GM19238 (cell line): ENCODE results near the gene LYSMD2.

ENCODE experiments used
- DNase-seq: peaks from one replicate; pipeline ENCODE4 v3.0.0; 2011; ENCODE audit warnings: low spot score; ENCODE audit not compliant: insufficient read length

Gene LYSMD2

DNA sequence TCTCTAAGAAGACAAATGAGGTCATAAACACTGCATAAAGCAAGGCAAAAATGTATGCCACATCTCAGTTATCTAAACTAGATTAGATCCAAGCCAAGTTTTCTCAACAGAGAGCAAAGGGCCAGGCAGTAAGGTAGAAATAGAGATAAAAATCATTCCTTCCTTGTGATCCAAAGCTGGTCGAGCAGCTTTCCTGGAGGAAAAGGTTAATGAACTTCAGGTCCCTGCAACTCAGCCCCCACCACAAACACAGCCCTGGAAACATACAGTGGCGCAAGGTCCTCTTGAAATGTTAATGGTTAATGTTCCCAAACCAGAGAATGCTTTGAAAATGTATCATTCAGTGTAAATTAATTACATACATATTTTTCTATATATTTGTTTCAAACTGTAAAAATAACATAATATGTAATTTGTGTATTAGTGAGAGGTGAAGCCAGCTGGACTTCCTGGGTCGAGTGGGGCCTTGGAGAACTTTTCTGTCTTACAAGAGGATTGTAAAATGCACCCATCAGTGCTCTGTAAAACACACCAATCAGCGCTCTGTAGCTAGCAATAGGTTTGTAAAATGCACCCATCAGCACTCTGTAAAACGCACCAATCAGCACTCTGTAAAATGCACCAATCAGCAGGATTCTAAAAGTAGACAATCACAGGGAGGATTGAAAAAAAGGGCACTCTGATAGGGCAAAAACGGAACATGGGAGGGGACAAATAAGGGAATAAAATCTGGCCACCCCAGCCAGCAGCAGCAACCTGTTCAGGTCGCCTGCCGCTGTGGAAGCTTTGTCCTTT lies 17.1 kb downstream of the LYSMD2 start:
- DNase-seq, result no peak

DNA sequence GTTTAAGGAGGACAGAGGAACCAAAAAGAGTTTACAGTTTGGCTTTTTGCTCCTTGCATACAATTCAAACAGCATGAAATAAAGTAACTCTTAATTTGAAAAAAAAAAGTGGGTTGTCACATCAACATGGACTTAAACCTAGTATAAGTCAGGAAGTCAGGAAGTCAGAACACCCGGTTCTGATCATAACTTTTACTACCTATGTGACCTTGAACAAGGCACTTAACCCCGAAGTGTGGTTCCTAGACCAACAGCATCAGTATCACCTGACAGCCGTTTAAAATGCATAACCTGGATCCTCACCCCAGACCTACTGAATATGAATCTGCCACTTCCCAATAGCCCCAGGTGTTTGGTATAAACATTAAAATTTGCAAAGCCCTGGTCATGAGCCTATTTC lies 18.7 kb downstream of the LYSMD2 start:
- DNase-seq, result no peak

DNA sequence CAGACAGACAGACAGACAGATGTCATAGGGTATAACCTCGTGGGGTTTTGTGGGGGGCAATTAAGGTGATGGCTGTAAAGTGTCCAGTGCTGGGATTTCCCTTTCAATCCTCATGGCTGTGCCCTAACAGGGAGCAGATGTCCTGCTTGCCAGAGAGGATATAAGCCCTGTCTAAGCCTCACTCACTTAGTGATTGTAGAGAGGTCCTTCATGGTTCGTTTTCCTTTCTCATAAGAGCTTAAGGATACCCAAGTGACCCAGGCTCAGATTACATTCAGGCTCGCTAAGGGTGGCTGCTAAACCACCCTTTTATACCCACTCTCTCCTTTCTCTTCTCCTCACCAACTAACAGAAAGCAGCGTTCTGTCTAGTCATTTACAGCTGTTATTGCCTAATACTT lies 19.2 kb downstream of the LYSMD2 start:
- no peak for DNase-seq

- no peak for DNase-seq
These were observed 22.5 kb downstream of the LYSMD2 start for GRCh38 chr15:51714911-51715310.

GRCh38 chr15:51714162-51714561 lies 23.3 kb downstream of the LYSMD2 start:
- DNase-seq, result no peak

GRCh38 chr15:51709031-51709430 lies 28.4 kb downstream of the LYSMD2 start:
- no peak for DNase-seq

- no peak for DNase-seq
These were observed 29.4 kb downstream of the LYSMD2 start for GRCh38 chr15:51708013-51708412.

DNA sequence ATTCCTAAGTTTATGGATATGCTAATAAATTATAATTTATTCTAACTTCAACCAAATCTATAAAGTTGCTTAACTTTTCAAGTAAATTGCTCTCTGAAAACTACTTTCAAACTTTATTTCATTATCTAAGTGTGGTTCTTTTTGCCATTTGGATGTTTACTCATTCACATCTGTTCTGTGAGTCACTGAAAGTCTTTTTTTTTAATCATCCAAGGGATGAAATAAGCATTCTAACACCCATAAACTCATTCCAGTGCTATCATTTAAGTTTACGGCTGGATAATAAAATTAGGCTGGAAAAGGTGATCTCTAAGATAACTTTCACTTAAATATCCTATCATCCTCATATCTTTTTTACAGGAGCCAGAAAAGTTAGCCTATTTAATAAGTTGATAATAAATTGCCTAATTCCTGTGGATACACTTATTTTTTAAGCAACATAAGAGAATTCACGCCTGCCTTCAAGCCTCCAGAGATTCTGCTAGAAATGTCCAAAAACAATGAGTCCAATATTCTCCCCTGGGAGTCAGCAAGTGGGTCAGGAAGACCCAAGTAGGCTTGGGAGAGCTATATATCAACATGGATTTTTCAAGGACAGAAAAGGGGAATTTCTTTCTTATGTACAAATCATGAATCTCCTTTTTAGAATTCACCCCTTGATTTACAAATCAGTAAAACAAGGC lies 30.4 kb downstream of the LYSMD2 start:
- no peak for DNase-seq

- DNase-seq, result no peak
These were observed 31.2 kb downstream of the LYSMD2 start for GRCh38 chr15:51706291-51706690.

DNA sequence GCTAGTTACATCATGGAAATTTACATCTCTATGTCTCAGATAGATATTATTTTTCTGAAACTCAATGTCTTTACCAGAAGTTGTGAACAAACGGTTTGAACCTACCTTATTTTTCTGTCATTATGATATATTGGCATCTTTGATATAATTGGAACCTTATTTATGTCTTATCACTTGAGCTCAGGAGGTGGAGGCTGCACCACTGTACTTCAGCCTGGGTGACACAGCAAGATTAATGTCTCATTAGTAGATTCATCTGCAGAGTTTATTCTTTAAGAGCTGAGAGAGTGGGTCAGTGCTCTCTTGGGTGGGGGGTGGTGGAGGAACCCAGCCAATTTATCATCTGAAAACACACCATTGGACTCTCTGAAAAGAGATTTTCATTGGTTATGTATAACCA lies 34.7 kb downstream of the LYSMD2 start:
- DNase-seq, result no peak

DNA sequence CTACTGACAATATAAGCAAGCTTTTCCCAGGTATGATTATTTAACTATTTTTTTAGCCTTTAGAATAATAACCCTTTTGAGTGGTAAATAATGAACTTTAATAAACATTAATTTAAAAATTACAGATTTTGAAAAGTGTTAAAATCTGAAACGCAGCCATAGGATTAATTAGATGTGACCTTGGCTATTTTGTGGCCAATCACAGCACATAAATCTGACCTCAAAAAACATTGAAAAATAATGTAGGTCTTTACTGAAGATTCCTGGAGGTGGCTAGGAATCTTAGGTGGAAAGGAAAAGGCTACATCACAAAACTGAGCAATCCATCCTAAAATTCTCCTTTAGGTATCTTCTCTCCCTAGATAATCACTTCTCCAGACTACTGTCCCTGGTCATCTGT lies 38.1 kb downstream of the LYSMD2 start:
- no peak for DNase-seq

GRCh38 chr15:51697163-51697562 lies 40.3 kb downstream of the LYSMD2 start:
- no peak for DNase-seq

GRCh38 chr15:51696566-51696965 lies 40.9 kb downstream of the LYSMD2 start:
- no peak for DNase-seq

DNA sequence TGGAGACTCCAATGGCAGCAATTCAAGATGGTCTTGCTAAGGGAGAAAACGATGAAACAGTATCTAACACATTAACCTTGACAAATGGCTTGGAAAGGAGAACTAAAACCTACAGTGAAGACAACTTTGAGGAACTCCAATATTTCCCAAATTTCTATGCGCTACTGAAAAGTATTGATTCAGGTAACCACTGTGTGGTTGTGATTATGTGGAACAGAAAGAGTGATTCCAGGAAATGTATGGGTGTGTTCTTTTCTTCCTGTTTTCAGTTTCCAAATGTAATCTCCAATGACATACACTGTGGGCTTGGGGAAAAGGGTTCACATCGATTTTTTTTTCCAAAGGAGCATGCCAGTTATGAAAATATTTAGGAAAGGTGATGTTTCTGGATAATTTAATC lies 45.3 kb downstream of the LYSMD2 start:
- no peak for DNase-seq

DNA sequence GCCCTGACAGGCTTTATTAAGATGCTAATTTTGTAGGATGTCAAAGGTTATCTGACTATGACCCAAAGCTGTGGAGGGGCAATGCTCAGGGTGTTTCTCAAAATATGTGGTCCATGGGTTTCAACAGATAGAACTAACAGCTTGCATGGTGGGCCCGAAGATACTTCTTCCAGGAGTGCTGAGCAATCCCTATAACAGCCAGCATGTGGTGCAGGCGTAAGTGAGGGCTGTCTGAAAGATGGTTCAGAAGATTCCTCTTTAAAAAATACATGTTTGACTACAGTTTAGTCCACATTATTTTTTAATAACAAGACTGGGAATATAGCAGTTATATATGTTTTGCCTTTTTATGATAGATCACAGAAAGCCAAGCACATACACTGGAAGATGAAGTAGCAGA lies 48.6 kb downstream of the LYSMD2 start:
- no peak for DNase-seq

DNA sequence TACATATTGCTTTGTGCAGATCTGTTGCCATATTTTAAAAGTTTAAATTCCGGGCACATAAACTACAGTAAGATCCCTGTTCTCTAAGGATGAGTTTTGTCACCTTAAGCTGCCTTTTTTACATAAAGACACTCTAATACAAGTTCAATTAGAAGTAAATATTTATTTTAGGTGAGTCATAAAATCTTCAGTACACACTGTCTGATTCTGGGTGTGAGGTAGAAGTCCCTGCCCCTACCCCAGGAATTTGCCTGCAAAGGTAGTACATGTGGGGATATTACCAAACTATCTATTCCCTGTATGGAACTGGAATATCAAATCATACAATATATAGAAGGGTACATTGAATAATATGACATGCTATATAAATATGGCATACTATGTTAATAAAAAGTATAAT lies 49.9 kb downstream of the LYSMD2 start:
- no peak for DNase-seq

DNA sequence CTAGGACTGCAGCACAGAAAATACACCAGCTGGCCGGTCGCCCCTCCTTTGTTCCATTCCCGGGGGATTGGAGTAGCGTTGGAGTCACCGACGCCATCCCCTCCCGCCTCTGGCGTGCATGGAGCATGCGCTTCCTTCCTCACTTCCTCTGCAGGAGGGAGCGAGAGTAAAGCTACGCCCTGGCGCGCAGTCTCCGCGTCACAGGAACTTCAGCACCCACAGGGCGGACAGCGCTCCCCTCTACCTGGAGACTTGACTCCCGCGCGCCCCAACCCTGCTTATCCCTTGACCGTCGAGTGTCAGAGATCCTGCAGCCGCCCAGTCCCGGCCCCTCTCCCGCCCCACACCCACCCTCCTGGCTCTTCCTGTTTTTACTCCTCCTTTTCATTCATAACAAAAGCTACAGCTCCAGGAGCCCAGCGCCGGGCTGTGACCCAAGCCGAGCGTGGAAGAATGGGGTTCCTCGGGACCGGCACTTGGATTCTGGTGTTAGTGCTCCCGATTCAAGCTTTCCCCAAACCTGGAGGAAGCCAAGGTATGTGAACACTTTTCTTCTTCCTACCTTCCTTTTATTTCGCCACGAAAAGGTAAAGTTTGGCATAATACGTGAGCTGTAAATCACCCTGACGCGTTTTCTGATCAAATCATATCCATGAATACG lies 56.0 kb downstream of the LYSMD2 start, which contains the start of gene SCG3:
Gene SCG3 (plus strand): TSS at position 201 of the 661 bp plus-strand sequence. CDS start 253 bp downstream, at position 454.
- peak; percentile 18 for DNase-seq

GRCh38 chr15:51680321-51680720 lies 57.1 kb downstream of the LYSMD2 start:
- DNase-seq, result no peak

DNA sequence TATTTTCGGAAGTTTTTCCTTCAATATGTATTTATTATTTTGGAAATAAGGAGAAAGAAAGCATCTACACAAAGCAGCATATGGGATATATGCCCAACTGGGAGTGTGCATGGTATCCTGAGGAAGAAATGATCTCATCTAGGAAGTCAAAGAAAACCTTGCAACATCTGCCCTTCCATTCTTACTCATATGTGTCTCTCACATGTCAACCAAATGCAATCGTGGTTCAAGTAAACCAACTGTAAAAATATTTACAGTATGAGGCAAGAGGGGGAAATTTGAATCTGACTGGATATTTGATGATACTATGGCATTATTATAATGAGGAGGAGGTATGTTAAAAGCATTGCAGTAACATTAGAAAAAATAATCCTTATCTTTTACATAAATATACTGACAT lies 59.4 kb downstream of the LYSMD2 start:
- no peak for DNase-seq

DNA sequence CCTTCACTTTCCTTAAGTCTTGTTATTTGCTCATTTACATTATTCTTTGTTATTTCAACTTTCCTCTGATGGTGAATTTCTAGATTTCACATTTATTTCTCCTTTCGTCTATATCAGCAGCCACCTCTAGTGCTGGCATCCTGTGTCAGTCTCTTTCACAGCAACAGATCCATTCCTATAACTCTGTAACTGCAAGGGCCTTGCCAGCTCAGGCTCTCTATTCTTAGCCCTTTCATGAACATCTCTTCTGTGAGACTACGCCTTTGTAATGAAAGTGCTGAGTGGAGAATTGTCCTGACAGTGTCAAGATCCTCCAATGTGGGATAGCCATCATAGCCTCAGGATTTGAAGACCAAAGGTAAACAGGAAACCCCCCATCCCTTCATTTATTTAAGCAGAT lies 60.0 kb downstream of the LYSMD2 start:
- no peak for DNase-seq

GRCh38 chr15:51677021-51677420 lies 60.4 kb downstream of the LYSMD2 start:
- DNase-seq, result no peak

DNA sequence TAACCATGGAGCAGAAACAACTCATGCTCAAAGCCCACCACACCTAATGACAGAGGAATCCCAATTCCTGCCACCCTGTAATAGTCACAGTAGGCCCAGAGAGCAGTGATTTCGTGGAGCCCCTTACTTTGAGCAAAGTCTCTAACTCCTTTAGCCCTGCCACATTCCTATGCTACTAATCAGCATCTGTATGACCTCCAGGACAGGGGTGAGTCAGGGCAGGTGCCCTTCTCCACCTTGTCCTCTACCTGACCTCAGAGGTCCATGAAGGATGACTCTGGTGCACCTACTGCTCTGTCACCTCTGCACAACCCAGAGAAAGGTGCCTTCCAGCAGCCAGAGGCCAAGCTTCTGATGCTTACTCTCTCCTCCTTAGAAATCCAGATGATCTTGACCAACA lies 62.2 kb downstream of the LYSMD2 start:
- DNase-seq, result no peak
